Urinary bladder (tissue), 4 donors: ENCODE data around the gene GALNTL6. TPM values are rescaled to one million over a fixed set of nuclear protein-coding genes. Genes with fewer than 3 reads are reported as not detected.

Source experiments
- DNase-seq: peaks from one replicate; pipeline ENCODE4 v3.0.0-alpha.2; 2015; ENCODE audit errors: extremely low spot score
- H3K27ac ChIP-seq: one replicate; pipeline ENCODE4 v1.5.1; 2013; ENCODE audit warnings: low read depth, mild to moderate bottlenecking, moderate library complexity
- H3K36me3 ChIP-seq: one replicate; pipeline ENCODE4 v1.6.1; 2013; ENCODE audit warnings: mild to moderate bottlenecking, moderate library complexity; ENCODE audit not compliant: insufficient read depth
- H3K4me1 ChIP-seq: one replicate; pipeline ENCODE4 v1.6.1; 2013; ENCODE audit warnings: mild to moderate bottlenecking, moderate library complexity; ENCODE audit not compliant: insufficient read depth
- H3K4me3 ChIP-seq: one replicate; pipeline ENCODE4 v1.5.1; 2013; ENCODE audit warnings: low read depth, low read length
- WGBS: extraction: QIAGEN DNeasy Blood & Tissue Kit; methylation state at CpG from one replicate; pipeline ENCODE4 v1.1.7; 2013; 5-methylcytosine and 5-hydroxymethylcytosine counted together
- polyA plus RNA-seq: library from polyadenylated mRNA; stranded (reverse); fragments of 200-250 nt; gene quantifications from one replicate; pipeline ENCODE4 v1.2.3, GENCODE V29; 2013
- total RNA-seq: library from RNA; depleted of rRNA; stranded (reverse); fragments of >200 nt; gene quantifications from one replicate; pipeline ENCODE4 v1.2.3, GENCODE V29; 2014
- donor health status: healthy with polysubstance abuse.
- donor health status: healthy.

Gene GALNTL6
- total and polyA plus RNA-seq, 2 donors = 0.57 to 1.5 TPM

DNA sequence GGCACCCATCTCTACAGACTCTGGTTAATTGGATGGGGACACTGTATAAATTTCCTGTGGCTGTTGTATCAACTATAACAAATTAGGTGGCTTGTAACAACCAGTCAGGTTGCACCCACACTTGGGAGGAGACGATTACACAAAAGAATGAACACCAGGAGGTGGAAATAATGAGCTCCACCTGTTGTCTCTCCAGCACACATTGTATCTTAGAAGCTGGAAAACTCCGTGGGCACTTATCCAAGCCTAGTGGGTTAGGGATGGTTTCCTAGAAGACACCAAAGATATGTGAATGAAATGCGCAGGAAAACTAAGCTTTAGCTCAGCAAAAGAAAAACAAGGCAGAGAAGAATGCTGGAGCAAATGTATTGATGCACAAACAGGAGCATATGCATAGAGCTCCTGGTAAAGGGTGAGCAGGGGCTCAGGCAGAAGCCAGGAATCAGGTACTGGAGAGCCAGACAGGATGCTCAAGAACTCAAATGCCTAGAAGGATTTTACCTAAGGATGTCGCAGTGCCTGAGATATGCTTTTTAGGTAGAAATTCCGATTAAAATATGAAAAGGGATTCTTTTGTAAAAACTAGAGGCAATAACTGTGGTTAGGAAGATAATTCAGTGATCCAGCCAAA is 111.7 kb downstream of the GALNTL6 start:
- Histone ChIP-seq H3K4me1 (no peaks in the 10 kb centered on the region), H3K4me3 (no peak overlapping the region), H3K36me3 (no peaks in the 10 kb centered on the region), H3K27ac (no peak overlapping the region)
- no peak for DNase-seq
- 58% methylated on average over 5 of the region's 5 CpGs for WGBS

DNA sequence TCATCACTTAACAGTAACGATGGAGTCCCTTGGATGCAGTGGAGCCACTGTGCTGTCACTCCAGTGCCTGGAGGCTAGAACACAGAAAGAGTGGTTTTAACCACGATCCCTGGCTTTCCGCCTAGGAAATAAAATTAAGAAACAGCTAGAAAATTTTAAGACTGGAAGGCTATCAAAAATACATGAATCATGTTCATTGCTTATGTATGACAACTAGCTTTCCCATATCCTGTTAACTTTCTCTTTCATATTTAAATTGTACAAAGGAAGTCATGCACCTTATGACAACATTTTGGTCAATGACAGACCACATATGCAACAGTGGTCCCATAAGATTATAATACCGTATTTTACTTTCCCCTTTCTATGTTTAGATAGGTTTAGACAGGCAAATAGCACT is 115.1 kb downstream of the GALNTL6 start:
- no peak overlapping the region for H3K27ac ChIP-seq
- no peak overlapping the region for H3K4me3 ChIP-seq
- H3K36me3 ChIP-seq = no peaks in the 10 kb centered on the region
- 84% methylated on average over 4 of the region's 4 CpGs for WGBS
- no peaks in the 10 kb centered on the region for H3K4me1 ChIP-seq
- DNase-seq = no peak

DNA sequence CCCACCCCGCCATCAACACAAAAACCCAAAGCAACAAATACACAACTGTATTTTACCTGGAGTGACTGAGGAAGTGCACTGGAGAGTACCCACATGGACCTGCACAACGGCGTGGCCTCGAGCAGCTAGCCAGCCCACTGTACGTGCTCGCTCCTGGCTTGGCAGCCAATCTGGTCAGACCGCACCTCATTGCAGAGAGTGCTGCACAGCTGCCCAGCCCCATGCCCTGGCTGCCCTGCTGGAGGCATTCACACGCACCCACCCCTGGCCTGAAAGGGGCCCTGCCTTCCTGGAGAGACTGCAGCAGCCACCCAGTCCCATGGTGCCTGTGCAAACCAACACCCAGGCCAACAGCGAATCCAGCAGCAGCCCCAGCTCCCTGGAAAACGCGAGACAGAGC is 116.3 kb downstream of the GALNTL6 start:
- no peak overlapping the region for H3K4me3 ChIP-seq
- WGBS = 91% methylated on average over 11 of the region's 11 CpGs
- DNase-seq = no peak
- H3K36me3 ChIP-seq = no peaks in the 10 kb centered on the region
- H3K27ac ChIP-seq = no peak overlapping the region
- no peaks in the 10 kb centered on the region for H3K4me1 ChIP-seq

DNA sequence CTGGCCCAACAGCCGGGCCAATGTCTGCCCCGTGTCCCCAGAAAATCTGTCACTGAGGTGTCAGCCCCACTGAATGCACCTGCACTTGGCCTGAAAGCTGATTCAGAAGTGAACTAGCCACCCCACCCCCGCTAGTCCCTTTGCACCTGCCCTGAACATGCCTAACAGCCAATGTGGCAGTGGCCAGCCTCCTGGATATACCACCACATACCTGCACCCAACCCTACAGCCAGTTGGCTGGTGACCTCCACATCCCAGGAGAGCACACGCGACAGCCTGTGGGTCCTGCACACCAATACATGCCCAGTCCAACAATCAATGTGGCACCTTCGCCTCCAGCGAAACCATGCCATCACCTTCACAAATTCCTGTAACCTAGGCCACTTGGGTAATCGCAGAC is 116.7 kb downstream of the GALNTL6 start:
- DNase-seq = no peak
- Histone ChIP-seq H3K36me3 (no peaks in the 10 kb centered on the region), H3K4me1 (no peaks in the 10 kb centered on the region), H3K27ac (no peak overlapping the region), H3K4me3 (no peak overlapping the region)
- 95% methylated on average over 8 of the region's 8 CpGs for WGBS

DNA sequence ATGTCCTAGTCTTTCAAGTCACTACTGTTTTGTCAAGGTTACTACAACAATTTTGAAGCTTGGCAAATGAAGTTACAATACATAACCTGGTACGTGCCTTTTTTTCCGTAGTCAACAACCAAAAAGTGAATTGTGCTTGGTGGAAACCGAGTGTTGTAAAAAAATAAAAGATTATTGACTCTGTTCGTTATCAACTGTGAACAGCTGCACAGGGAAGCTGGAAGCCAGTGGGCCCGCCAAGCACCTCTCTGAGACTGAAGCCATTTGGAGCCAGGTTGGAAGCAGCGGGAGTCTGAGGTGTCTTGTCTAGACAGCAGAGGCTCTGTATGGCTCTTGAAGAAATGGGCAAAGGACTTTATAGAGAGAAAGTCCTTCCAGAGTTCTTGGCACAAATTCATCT is 119.0 kb downstream of the GALNTL6 start:
- H3K4me3 ChIP-seq = no peak overlapping the region
- no peak for DNase-seq
- WGBS = 76% methylated on average over 6 of the region's 6 CpGs
- no peaks in the 10 kb centered on the region for H3K4me1 ChIP-seq
- no peak overlapping the region for H3K27ac ChIP-seq
- no peaks in the 10 kb centered on the region for H3K36me3 ChIP-seq

DNA sequence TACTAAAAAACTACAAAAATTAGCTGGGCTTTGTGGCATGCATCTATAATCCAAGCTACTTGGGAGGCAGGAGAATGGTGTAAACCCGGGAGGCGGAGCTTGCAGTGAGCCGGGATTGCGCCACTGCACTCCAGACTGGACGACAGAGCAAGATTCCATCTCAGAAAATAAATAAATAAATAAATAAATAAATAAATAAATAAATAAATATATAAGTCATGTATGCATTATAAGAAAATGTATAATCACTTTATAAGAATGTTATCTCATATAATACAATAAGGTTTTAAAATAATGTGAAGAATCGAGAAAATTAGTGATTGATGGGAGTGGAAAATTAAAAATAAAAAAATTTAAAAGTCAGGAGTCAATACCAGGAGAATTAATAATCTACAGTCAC is 127.5 kb downstream of the GALNTL6 start:
- Histone ChIP-seq H3K4me1 (no peaks in the 10 kb centered on the region), H3K27ac (no peak overlapping the region), H3K4me3 (no peak overlapping the region), H3K36me3 (no peaks in the 10 kb centered on the region)
- no peak for DNase-seq
- 96% methylated on average over 6 of the region's 6 CpGs for WGBS

DNA sequence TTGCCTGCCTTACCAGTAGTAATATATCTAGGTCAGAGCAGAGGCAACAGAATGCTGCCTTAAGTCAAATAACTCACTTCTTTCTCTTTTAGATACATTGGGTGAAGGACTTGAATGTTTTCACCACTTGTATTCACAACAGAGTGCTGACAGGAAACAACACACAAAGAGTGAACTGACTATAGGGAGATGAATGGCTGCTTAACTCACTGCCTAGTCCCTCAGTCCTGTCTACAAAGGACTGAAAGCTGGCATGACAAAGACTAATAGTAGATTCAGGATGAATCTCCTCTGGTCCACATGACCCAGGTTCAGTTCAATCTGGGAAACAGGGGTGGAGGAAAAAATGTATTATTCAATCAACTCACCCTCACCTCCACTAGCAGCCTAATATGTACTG is 134.2 kb downstream of the GALNTL6 start:
- Histone ChIP-seq H3K27ac (no peak overlapping the region), H3K4me3 (no peak overlapping the region), H3K36me3 (no peaks in the 10 kb centered on the region), H3K4me1 (no peaks in the 10 kb centered on the region)
- no peak for DNase-seq

DNA sequence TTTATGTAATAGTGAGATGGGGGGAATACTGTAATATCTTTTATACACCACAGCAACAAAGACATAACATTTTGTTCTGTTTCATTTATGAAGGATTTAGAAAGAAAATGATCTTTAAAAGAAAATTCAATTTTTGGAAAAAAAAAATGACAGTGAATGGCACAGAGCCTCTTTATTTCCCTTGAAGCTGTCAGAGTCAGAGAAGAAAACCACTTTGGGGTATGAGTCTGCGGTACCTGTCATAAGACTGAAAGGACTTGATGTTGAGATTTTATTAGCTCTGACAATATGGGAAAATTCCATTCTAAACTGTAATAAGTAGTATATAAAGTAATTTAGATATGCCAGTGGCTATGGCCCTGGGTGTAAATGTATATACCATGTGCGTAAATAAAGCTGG is 134.8 kb downstream of the GALNTL6 start:
- no peak for DNase-seq
- Histone ChIP-seq H3K4me1 (no peaks in the 10 kb centered on the region), H3K27ac (no peak overlapping the region), H3K4me3 (no peak overlapping the region), H3K36me3 (no peaks in the 10 kb centered on the region)
- 88% methylated on average over 2 of the region's 2 CpGs for WGBS

DNA sequence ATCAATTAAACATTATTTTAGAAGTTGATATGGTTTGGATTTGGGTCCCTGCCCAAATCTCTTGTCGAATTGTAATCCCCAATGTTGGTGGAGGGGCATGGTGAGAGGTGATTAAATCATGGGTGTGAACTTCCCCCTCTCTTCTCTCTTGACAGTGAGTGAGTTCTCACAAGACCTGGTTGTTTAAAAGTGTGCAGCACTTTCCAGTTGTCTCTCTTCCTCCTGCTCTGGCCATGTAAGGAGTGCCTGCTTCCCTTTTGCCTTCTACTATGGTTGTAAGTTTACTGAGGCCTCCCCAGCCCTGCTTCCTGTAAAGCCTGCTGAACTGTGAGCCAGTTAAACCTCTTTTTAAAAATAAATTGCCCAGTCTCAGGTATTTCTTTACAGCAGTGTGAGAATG is 141.4 kb downstream of the GALNTL6 start:
- 40% methylated on average over 1 of the region's 1 CpG for WGBS
- no peaks in the 10 kb centered on the region for H3K36me3 ChIP-seq
- no peak overlapping the region for H3K4me3 ChIP-seq
- DNase-seq = no peak
- no peaks in the 10 kb centered on the region for H3K4me1 ChIP-seq
- no peak overlapping the region for H3K27ac ChIP-seq

DNA sequence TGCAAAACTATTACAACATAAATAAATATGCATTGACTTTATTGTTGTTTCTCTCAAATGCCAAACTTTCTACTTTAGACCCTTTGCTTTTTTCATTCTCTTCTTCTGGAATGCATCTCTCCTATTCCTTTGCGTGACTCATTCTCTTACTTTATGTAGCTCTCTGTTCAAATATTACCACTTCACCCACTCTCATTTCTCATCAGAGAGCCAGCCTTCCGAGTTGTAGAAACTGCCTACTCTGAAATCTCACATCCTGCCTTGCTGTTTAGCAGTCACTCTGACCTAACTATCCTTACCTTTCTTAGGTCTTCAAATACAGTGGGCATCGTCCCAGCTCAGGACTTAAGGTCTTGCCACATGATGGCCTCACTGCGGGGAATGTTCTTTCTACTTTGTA is 143.5 kb downstream of the GALNTL6 start:
- H3K4me1 ChIP-seq = no peaks in the 10 kb centered on the region
- WGBS = 73% methylated on average over 4 of the region's 4 CpGs
- no peak overlapping the region for H3K27ac ChIP-seq
- DNase-seq = no peak
- H3K4me3 ChIP-seq = no peak overlapping the region
- no peaks in the 10 kb centered on the region for H3K36me3 ChIP-seq

DNA sequence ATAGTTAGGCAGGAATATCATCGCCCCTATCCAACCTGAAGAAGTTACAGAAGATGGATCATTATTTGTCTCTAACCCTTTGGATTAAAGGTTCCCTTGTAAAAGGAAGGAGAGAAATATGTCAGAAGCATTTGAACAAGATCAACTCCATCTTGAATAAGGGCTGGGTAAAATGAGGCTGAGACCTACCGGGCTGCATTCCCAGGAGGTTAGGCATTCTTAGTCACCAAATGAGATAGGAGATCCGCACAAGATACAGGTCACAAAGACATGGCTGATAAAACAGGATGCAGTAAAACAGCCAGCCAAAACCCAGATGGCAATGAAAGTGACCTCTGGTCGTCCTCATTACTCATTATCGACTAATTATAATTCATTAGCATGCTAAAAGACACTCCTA is 148.9 kb downstream of the GALNTL6 start:
- no peak overlapping the region for H3K27ac ChIP-seq
- H3K4me3 ChIP-seq = no peak overlapping the region
- H3K4me1 ChIP-seq = no peaks in the 10 kb centered on the region
- no peaks in the 10 kb centered on the region for H3K36me3 ChIP-seq
- no peak for DNase-seq
- WGBS = 73% methylated on average over 5 of the region's 5 CpGs

DNA sequence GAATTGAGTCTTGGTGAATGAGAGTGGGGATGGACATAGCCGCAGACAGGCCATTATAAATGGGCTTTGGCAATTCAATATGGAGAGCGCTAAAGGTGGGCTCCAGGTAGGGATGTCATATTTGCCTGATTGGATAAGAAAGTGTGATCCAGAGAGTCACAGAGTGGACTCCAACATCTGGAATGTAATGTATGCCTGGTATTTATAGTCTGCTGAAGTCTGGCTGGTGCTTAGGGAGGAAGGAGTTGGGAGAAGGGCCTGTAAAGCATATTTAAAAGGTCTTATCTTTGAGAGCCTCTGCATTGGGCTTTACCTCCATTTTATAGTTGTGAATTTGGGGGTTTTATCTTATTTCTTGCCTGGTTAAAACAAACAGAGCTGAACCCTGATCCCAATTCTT is 153.2 kb downstream of the GALNTL6 start:
- DNase-seq = no peak
- Histone ChIP-seq H3K4me3 (no peak overlapping the region), H3K27ac (no peak overlapping the region), H3K4me1 (no peaks in the 10 kb centered on the region), H3K36me3 (no peaks in the 10 kb centered on the region)
- 63% methylated on average over 2 of the region's 2 CpGs for WGBS

DNA sequence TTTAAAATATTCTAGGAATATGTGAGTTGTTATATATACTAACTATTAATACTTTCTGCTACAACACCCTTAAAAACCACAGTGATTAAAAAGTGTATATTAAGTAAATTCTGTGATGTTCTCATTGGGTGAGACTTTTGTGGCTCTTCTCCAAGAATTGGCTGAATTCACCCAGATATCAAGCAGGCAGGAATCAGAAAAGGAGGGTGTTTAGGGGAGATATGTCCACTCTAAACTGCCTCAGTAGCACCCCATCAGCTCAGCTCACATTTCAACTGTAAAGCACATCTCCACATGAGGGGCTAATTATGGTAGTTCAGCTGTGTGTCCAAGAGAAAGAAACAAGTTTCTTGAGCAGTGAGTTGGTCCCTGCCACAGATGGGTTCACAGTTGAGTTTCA is 165.0 kb downstream of the GALNTL6 start:
- Histone ChIP-seq H3K4me1 (no peaks in the 10 kb centered on the region), H3K4me3 (no peak overlapping the region), H3K27ac (no peak overlapping the region), H3K36me3 (no peaks in the 10 kb centered on the region)
- no peak for DNase-seq

DNA sequence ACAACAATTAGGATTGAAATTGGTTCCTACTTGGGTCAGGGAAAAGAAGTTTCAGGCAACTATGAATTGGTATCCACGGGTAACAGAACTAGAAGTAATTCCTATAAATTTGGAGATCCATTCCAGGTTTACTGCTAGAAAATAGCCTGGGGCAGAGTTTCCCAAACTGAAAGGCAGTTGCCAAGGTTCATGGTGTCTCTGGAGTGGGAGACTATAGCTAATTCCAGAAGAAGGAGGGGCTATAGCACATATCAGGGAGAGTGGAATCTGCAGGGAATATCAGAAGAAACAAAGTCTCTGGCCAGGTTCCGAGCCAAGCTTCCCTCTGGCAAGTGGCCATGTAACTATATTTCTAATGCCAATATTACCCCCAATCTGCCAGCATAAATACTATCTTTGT is 166.3 kb downstream of the GALNTL6 start:
- Histone ChIP-seq H3K4me1 (no peaks in the 10 kb centered on the region), H3K4me3 (no peak overlapping the region), H3K36me3 (no peaks in the 10 kb centered on the region), H3K27ac (no peak overlapping the region)
- DNase-seq = no peak
- 44% methylated on average over 2 of the region's 2 CpGs for WGBS

DNA sequence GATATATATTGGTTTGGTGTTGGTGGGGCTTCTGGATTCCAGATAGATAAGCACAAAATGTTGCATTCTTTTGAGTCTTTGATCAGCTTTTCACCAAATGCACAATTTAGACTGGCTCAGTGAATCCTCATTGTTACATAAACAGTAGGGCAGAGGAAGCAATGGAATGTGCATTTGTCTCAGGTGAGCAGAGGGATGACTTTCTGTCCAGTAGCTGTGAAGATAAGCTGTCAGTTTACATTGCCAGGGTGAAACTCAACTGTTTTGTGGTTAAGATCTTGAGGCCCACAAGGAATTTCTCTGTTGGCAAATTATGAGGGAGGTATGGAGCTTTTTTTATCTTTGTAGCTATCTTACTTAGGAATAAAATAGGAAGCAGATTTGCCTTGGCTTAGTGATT is 168.0 kb downstream of the GALNTL6 start:
- Histone ChIP-seq H3K4me3 (no peak overlapping the region), H3K4me1 (no peaks in the 10 kb centered on the region), H3K36me3 (no peaks in the 10 kb centered on the region), H3K27ac (no peak overlapping the region)
- DNase-seq = no peak
